ENCODE measurements around the gene OR2M3. TPM values are rescaled to one million over a fixed set of nuclear protein-coding genes. Genes with fewer than 3 reads are reported as not detected.
"Not testable (repeated sequence)": the region's sequence is repeated elsewhere in the genome, so short reads cannot be mapped to it uniquely, and the experiment has no call there.

Gene OR2M3
- total RNA-seq, 4 donors from 2014 or later: not detected

DNA sequence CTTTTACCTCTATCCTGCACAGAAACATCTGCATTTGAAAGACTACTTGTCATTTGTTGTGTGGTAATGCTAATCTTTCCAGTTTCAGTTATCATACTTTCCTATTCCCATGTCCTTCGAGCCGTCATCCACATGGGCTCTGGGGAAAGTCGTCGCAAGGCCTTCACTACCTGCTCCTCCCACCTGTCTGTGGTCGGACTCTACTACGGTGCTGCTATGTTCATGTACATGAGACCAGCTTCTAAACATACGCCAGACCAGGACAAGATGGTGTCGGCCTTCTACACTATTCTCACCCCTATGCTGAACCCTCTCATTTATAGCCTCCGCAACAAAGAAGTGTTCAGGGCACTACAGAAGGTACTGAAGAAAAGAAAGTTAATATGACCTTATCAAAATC lies 42.4 kb downstream of the OR2M3 start:
- H3K4me3 ChIP-seq: no peak overlapping the region
- intact Hi-C loops (cut with DNase I; ENCODE audit: low total_unique reads) (no loop called here), in situ Hi-C loops (cut with MboI; ENCODE audit: low sequenced_read_pairs in 4 of 4) (no loop called here)
- H3K27ac ChIP-seq: no peak overlapping the region
- H3K27me3 ChIP-seq: no peaks in the 10 kb centered on the region
- no peaks in the 10 kb centered on the region for H3K36me3 ChIP-seq
- no peaks in the 10 kb centered on the region for H3K9me3 ChIP-seq
- no peaks in the 10 kb centered on the region for H3K4me1 ChIP-seq
- no peak for TF ChIP-seq POLR2A (IDR thresholded peaks at IDR 0.05)
- TF ChIP-seq, protein P1, sequence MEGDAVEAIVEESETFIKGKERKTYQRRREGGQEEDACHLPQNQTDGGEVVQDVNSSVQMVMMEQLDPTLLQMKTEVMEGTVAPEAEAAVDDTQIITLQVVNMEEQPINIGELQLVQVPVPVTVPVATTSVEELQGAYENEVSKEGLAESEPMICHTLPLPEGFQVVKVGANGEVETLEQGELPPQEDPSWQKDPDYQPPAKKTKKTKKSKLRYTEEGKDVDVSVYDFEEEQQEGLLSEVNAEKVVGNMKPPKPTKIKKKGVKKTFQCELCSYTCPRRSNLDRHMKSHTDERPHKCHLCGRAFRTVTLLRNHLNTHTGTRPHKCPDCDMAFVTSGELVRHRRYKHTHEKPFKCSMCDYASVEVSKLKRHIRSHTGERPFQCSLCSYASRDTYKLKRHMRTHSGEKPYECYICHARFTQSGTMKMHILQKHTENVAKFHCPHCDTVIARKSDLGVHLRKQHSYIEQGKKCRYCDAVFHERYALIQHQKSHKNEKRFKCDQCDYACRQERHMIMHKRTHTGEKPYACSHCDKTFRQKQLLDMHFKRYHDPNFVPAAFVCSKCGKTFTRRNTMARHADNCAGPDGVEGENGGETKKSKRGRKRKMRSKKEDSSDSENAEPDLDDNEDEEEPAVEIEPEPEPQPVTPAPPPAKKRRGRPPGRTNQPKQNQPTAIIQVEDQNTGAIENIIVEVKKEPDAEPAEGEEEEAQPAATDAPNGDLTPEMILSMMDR (IDR thresholded peaks at IDR 0.05 in 4 of 5, conservative IDR thresholded peaks at IDR 0.05 in 1 of 5): no peak
- no peak for ATAC-seq
- no peak for DNase-seq

DNA sequence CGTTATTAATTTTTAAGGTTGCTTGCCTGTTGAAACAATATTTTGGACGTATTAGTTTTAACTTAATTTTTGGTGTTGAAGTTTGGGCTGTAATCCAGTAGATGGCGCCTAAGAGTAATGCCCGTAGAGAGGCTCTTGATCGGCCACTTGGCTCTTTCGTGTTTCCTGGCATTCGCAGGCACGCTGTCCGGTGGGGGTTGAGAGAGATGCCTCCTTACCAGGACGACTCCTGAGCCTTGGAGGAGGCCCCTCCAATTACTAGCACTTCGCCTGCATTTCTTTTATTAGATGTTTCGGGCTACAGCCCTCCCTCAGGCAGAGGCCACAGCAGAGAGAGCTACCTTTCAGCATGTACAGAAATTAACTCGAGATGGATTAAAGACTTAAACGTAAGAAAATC lies 46.1 kb downstream of the OR2M3 start:
- intact Hi-C loops (cut with DNase I; ENCODE audit: low total_unique reads): no loop called here
- DNase-seq: no peak

DNA sequence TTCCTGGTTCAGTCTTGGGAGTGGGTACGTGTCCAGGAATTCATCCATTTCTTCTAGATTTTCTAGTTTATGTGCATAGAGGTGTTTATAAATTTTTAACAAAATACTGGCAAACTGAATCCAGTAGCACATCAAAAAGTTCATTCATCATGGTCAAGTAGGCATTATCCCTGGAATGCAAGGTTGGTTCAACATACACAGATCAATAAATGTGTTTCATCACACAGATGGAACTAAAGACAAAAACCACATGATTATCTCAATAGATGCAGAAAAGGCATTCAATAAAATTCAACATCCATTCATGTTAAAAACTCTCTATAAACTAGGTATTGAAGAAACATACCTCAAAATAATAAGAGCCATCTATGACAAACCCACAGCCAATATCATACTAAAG lies 62.2 kb downstream of the OR2M3 start:
- H3K4me1 ChIP-seq; DNase-seq; H3K27ac ChIP-seq; H3K4me3 ChIP-seq; ATAC-seq; H3K9me3 ChIP-seq; intact Hi-C loops (cut with DNase I; ENCODE audit: low total_unique reads); H3K36me3 ChIP-seq; in situ Hi-C loops (cut with MboI; ENCODE audit: low sequenced_read_pairs in 4 of 4); H3K27me3 ChIP-seq: not testable (repeated sequence)

More for the DNA sequence above, 46.1 kb downstream of the OR2M3 start:
- in situ Hi-C loops (cut with MboI; ENCODE audit: low sequenced_read_pairs in 4 of 4): no loop called here
- H3K36me3 ChIP-seq: no peaks in the 10 kb centered on the region
- TF ChIP-seq, protein P1 (IDR thresholded peaks at IDR 0.05 in 4 of 5, conservative IDR thresholded peaks at IDR 0.05 in 1 of 5): no peak
- TF ChIP-seq POLR2A (IDR thresholded peaks at IDR 0.05): no peak
- H3K27me3 ChIP-seq: no peaks in the 10 kb centered on the region
- no peaks in the 10 kb centered on the region for H3K4me1 ChIP-seq
- ATAC-seq: no peak
- no peak overlapping the region for H3K4me3 ChIP-seq
- H3K27ac ChIP-seq: no peak overlapping the region
- no peaks in the 10 kb centered on the region for H3K9me3 ChIP-seq

Other genes with a start within 250 kb of the OR2M3 start
- not detected for gene OR2L8, start 248.4 kb upstream of the OR2M3 start, total RNA-seq
- gene OR2AK2, start 232.0 kb upstream of the OR2M3 start, total RNA-seq: not detected
- not detected for gene OR2L5, start 183.6 kb upstream of the OR2M3 start, total RNA-seq
- gene OR2L2, start 167.2 kb upstream of the OR2M3 start, total RNA-seq: not detected
- gene OR2L3, start 150.4 kb upstream of the OR2M3 start, total RNA-seq: not detected
- not detected for gene OR2L13, start 102.1 kb upstream of the OR2M3 start, total RNA-seq
- not detected for gene OR2M5, start 52.1 kb upstream of the OR2M3 start, total RNA-seq
- gene OR2M2, start 22.4 kb upstream of the OR2M3 start, total RNA-seq: not detected
- gene OR2M4, start 34.2 kb downstream of the OR2M3 start, total RNA-seq: not detected
- not detected for gene OR2T33, start 80.7 kb downstream of the OR2M3 start, total RNA-seq
- not detected for gene OR2T12, start 106.2 kb downstream of the OR2M3 start, total RNA-seq
- gene OR2M7, start 127.3 kb downstream of the OR2M3 start, total RNA-seq: not detected
- gene OR14C36, start 151.5 kb downstream of the OR2M3 start, total RNA-seq: not detected
- gene OR2T4, start 164.4 kb downstream of the OR2M3 start, total RNA-seq: not detected
- not detected for gene OR2T6, start 178.5 kb downstream of the OR2M3 start, total RNA-seq
- gene OR2T1, start 205.8 kb downstream of the OR2M3 start, total RNA-seq: not detected
- not detected for gene OR2T2, start 248.4 kb downstream of the OR2M3 start, total RNA-seq